OCI-LY7 (cell line): ENCODE data around the gene ANKRD13D.

Source experiments
- EZH2phosphoT487 ChIP-seq: fragments of 200-600 bp; sonication (generic); IDR thresholded peaks from 2 replicates; pipeline ENCODE4 v1.6.1; 2018; ENCODE audit warnings: low read depth, borderline replicate concordance, mild to moderate bottlenecking, mixed run types, antibody characterized with exemption, low read length, moderate library complexity, mixed read lengths
- TF ChIP-seq, protein P1 (sequence below): fragments of 200-600 bp; sonication (generic); conservative IDR thresholded peaks from 2 replicates; pipeline ENCODE4 v1.5.1; 2014; ENCODE audit warnings: mild to moderate bottlenecking, antibody characterized with exemption, low read length, moderate library complexity, mixed read lengths

DNA sequence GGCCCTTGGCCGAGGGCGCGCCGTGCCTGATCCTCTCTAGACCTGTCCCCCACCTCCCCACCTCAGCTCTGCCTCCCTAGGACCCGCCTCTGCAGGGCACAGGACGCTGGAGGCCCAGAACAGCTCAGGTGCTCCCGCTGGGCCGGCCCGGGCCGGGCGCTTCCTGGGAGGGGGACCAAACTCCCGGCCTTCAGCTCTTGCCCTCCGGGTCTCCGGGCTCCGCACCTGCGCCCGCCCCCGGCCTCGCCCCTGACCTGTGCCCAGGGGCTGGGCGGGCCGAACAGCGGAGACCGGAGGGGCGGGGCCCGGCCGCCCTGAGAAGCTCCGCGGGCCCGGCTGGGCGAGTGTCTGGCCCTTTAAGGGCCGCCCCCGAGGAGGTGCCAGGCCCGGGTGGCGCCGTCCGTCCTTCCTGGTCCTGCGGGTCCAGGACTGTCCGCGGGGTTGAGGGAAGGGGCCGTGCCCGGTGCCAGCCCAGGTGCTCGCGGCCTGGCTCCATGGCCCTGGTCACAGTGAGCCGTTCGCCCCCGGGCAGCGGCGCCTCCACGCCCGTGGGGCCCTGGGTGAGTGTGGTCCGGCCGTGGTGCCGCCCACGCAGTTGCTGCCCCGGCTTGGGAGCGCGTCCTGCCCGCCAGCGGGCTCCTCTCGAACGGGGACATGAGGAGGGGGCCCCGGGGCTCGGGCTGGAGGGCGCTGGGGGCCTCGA lies 14.2 kb downstream of the ANKRD13D start, which contains the start of gene SSH3:
- no peak for TF ChIP-seq EZH2phosphoT487
- TF ChIP-seq, protein P1, sequence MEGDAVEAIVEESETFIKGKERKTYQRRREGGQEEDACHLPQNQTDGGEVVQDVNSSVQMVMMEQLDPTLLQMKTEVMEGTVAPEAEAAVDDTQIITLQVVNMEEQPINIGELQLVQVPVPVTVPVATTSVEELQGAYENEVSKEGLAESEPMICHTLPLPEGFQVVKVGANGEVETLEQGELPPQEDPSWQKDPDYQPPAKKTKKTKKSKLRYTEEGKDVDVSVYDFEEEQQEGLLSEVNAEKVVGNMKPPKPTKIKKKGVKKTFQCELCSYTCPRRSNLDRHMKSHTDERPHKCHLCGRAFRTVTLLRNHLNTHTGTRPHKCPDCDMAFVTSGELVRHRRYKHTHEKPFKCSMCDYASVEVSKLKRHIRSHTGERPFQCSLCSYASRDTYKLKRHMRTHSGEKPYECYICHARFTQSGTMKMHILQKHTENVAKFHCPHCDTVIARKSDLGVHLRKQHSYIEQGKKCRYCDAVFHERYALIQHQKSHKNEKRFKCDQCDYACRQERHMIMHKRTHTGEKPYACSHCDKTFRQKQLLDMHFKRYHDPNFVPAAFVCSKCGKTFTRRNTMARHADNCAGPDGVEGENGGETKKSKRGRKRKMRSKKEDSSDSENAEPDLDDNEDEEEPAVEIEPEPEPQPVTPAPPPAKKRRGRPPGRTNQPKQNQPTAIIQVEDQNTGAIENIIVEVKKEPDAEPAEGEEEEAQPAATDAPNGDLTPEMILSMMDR: no peak
